Esophagus (tissue), 2 donors: Measurements from ENCODE around the gene PTCHD4. TPM values are rescaled to one million over a fixed set of nuclear protein-coding genes. Genes with fewer than 3 reads are reported as not detected.
"Not testable (repeated sequence)": the region's sequence is repeated elsewhere in the genome, so short reads cannot be mapped to it uniquely, and the experiment has no call there.

Experiments used
- H3K27ac ChIP-seq, 2 donors: one replicate each; pipeline ENCODE4 v1.5.1; 2013; ENCODE audit warnings: low read depth in 2 of 2, mild to moderate bottlenecking in 2 of 2, inconsistent platforms in 1 of 2, low read length in 1 of 2, moderate library complexity in 1 of 2
- H3K27me3 ChIP-seq, 2 donors: one replicate each; pipeline ENCODE4 v1.6.1; 2013; ENCODE audit warnings: low read length in 2 of 2, control low read depth in 1 of 2, mild to moderate bottlenecking in 1 of 2; ENCODE audit not compliant: insufficient read depth in 2 of 2, control insufficient read depth in 1 of 2
- H3K36me3 ChIP-seq, 2 donors: one replicate each; pipeline ENCODE4 v1.6.1; 2013; ENCODE audit warnings: low read length in 1 of 2; ENCODE audit not compliant: control insufficient read depth in 2 of 2, insufficient read depth in 2 of 2
- H3K4me1 ChIP-seq, 2 donors: one replicate each; pipeline ENCODE4 v1.6.1; 2013; ENCODE audit warnings: low read length in 1 of 2; ENCODE audit not compliant: control insufficient read depth in 2 of 2, insufficient read depth in 2 of 2
- H3K4me3 ChIP-seq, 2 donors: one replicate each; pipeline ENCODE4 v1.5.1; 2013; ENCODE audit warnings: low read length in 2 of 2, mild to moderate bottlenecking in 2 of 2, low read depth in 1 of 2, moderate library complexity in 1 of 2
- H3K9me3 ChIP-seq, 2 donors: one replicate each; pipeline ENCODE4 v1.6.1; 2013; ENCODE audit warnings: mild to moderate bottlenecking in 2 of 2, low read depth in 1 of 2, low read length in 1 of 2, moderate library complexity in 1 of 2; ENCODE audit not compliant: control insufficient read depth in 2 of 2, insufficient read depth in 1 of 2
- WGBS, 2 donors: extraction: QIAGEN DNeasy Blood & Tissue Kit; methylation state at CpG; one replicate each; pipeline ENCODE4 v1.1.7; 2013; 5-methylcytosine and 5-hydroxymethylcytosine counted together
- polyA plus RNA-seq, 2 donors: library from polyadenylated mRNA; stranded (reverse); fragments of 200-250 nt; gene quantifications; one replicate each; pipeline ENCODE4 v1.2.3, GENCODE V29; 2013
- donor health status: healthy with polysubstance abuse.
- donor health status: Bipolar disorder and iron deficiency.

The PTCHD4 gene
- polyA plus RNA-seq, 2 donors, result 0.01 TPM; not detected in 1

DNA sequence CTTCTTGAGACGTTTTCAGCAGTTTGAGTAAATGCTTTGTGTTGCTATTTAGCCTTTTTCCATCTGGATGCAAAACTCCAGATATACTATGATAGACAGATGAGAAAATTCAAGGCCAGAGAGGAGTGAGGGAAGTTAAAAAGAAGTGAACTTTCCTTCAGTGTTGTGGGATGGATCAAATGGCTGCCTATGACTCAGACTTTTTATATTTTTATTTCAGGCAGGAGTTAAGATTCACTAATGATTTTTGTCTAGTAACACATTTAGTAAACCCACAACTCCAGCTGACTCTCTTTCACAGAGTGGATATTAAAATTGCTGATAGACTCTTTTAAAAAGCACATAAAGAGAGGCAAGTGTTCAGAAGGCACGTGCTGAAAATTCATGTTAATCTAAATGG is 23.2 kb upstream of the PTCHD4 start:
- Histone ChIP-seq H3K36me3 (no peaks in the 10 kb centered on the region), H3K27me3 (no peaks in the 10 kb centered on the region), H3K4me1 (no peaks in the 10 kb centered on the region), H3K9me3 (no peaks in the 10 kb centered on the region), H3K4me3 (no peak overlapping the region), H3K27ac (no peak overlapping the region)
- 36 to 44% methylated on average over 2 of the region's 2 CpGs for WGBS, 2 donors

DNA sequence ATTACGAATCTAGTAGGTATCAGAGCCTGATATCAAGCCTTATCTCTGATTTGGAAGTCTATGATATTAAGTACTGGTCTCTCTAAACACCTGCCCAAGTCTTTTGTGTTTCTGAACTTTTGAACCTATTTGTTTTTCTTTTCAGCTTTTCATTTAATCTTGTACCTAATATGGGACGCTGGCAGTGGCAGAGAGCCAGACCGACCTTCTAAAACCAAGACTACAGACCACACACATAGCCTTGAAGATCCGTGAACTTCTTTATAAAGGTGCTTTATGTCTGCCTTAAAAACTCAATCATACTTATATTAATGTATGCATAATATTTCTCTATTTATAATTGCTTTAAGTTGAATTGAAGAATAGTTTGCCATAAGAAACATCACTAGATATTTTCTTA is 12.6 kb upstream of the PTCHD4 start:
- 43 to 46% methylated on average over 4 of the region's 4 CpGs for WGBS, 2 donors
- H3K27me3 ChIP-seq, result no peaks in the 10 kb centered on the region
- H3K36me3 ChIP-seq, result no peaks in the 10 kb centered on the region
- no peaks in the 10 kb centered on the region for H3K4me1 ChIP-seq
- H3K27ac ChIP-seq, result no peak overlapping the region
- no peak overlapping the region for H3K4me3 ChIP-seq
- H3K9me3 ChIP-seq, result no peaks in the 10 kb centered on the region

- H3K4me3 ChIP-seq, H3K27ac ChIP-seq, H3K4me1 ChIP-seq, H3K36me3 ChIP-seq, H3K9me3 ChIP-seq, H3K27me3 ChIP-seq: not testable (repeated sequence)
- 81 to 83% methylated on average over 1 of the region's 1 CpG for WGBS, 2 donors
Observed at GRCh38 chr6:48121983-48122749, 11.2 kb upstream of the PTCHD4 start.

GRCh38 chr6:48116699-48117645 is 6.0 kb upstream of the PTCHD4 start:
- Histone ChIP-seq H3K4me3 (no peak overlapping the region), H3K9me3 (no peaks in the 10 kb centered on the region), H3K27ac (no peak overlapping the region), H3K4me1 (no peaks in the 10 kb centered on the region), H3K36me3 (no peaks in the 10 kb centered on the region), H3K27me3 (peaks cover 0 to 2% of the 10 kb centered on the region in 2 donors)
- WGBS, 2 donors, result 86 to 91% methylated on average over 3 of the region's 3 CpGs

DNA sequence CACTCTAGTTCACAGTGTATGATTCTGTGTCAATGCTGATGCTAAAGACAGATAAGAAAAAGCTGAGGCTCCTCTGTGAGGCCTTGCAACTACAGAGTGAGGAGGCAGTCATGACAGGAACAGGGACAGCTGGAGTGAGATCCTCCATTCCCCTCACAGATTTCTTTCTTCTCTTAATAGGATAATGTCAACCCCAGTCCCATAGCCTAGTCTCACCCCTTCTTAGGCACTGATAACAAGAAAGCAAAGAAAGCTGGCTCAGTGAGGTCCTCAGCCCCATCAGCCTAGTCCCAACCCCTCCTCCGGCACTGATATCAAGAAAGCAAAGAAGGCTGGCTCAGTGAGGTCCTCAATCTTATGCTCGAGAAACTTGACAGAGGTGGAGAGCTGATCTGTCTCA is 2.1 kb upstream of the PTCHD4 start:
- no peaks in the 10 kb centered on the region for H3K9me3 ChIP-seq
- 83 to 85% methylated on average over 2 of the region's 2 CpGs for WGBS, 2 donors
- H3K4me1 ChIP-seq, result no peaks in the 10 kb centered on the region
- H3K36me3 ChIP-seq, result no peaks in the 10 kb centered on the region
- H3K27me3 ChIP-seq, result peaks cover 0 to 2% of the 10 kb centered on the region in 2 donors
- H3K27ac ChIP-seq, result no peak overlapping the region
- H3K4me3 ChIP-seq, result no peak overlapping the region

DNA sequence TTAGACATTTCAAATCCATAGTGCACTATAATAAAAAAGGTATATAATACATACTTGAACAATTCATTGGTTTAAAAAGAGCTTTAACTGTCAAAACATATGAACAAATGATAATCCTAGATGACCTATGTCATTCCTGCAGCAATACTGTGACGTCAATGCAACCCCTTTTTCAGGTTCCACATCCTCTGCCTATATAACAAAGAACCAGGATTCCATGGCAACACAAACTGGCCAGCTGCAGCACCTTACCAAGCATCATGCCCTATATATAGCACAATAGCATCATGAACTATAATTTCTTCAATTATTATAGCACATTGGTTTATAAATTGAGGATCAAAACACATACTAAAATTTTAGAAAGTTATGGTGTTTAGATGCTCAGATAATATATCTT is 578 bp upstream of the PTCHD4 start:
- Histone ChIP-seq H3K36me3 (no peaks in the 10 kb centered on the region), H3K4me3 (no peak overlapping the region), H3K9me3 (no peaks in the 10 kb centered on the region), H3K27ac (no peak overlapping the region), H3K4me1 (no peaks in the 10 kb centered on the region), H3K27me3 (peaks cover 0 to 2% of the 10 kb centered on the region in 2 donors)
- WGBS, 2 donors, result 31 to 34% methylated on average over 1 of the region's 1 CpG

DNA sequence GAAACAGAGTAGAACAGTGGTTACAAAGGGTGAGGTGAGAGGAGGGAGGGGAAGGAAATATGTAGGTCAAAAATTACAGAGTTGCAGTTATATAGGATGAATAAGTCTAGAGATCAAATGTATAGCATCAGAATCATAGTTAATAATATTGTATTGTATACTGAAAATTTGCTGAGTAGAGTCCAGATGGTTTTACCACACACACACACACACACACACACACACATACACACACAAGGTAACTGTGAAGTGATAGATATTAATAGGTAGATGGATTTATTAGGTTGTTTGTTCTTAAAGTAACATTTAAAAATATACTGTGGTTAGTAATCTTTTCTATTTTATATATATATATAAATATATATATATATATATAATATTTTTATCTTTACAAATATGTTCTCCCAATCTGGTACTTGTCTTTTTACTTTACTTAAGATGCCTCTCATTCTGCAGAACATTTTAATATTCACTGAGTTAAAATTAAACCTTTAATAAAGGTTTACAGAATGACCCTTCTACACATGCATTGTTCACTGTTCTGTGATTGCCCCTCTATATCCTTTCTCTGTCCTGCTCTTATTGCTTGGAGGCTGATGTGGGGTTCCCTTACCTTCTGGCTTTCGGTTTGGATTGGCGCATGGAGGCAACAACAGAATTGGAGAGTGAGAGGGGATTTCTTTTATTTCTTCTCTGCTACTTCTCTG is 408 bp downstream of the PTCHD4 start:
- no peaks in the 10 kb centered on the region for H3K9me3 ChIP-seq
- 83 to 92% methylated on average over 2 of the region's 2 CpGs for WGBS, 2 donors
- H3K27ac ChIP-seq, result no peak overlapping the region
- H3K4me3 ChIP-seq, result no peak overlapping the region
- H3K4me1 ChIP-seq, result no peaks in the 10 kb centered on the region
- H3K36me3 ChIP-seq, result no peaks in the 10 kb centered on the region
- peaks cover 0 to 2% of the 10 kb centered on the region in 2 donors for H3K27me3 ChIP-seq

DNA sequence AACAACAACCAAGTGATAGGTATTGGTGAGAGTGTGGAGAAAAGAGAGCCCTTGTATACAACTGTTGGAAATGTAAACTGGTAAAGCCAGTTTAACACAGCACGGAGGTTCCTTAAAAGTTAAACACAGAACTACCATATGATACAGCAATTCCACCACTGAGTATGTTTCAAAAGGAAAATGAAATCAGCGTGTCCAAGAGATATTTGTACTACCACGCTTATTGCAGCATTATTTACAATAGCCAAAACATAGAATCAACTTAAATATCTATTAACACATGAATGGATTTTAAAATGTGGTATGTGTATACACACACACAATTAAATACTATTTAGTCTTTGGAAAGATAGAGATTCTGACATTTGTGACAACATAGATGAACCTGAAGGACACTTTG is 1.1 kb downstream of the PTCHD4 start:
- Histone ChIP-seq H3K36me3 (no peaks in the 10 kb centered on the region), H3K4me1 (no peaks in the 10 kb centered on the region)
- WGBS, 2 donors, result 36 to 37% methylated on average over 3 of the region's 3 CpGs

DNA sequence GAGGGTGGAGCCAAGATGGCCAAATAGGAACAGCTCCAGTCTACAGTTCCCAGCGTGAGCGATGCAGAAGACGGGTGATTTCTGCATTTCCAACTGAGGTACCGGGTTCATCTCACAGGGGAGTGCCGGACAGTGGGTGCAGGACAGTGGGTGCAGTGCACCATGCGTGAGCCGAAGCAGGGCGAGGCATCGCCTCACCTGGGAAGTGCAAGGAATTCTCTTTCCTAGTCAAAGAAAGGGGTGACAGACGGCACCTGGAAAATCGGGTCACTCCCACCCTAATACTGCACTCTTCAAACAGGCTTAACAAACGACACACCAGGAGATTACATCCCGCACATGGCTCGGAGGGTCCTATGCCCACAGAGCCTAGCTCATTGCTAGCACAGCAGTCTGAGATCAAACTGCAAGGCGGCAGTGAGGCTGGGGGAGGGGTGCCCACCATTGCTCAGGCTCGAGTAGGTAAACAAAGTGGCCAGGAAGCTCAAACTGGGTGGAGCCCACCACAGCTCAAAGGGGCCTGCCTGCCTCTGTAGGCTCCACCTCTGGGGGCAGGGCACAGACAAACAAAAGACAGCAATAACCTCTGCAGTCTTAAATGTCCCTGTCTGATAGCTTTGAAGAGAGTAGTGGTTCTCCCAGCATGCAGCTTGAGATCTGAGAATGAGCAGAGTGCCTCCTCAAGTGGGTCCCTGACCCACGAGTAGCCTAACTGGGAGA is 8.4 kb downstream of the PTCHD4 start:
- H3K27me3 ChIP-seq, H3K4me1 ChIP-seq, H3K9me3 ChIP-seq, H3K4me3 ChIP-seq, H3K36me3 ChIP-seq, H3K27ac ChIP-seq: not testable (repeated sequence)
- WGBS, 2 donors, result 86 to 91% methylated on average over 17 of the region's 17 CpGs

More for the DNA sequence above, 1.1 kb downstream of the PTCHD4 start:
- H3K27ac ChIP-seq, result no peak overlapping the region
- H3K4me3 ChIP-seq, result no peak overlapping the region
- no peaks in the 10 kb centered on the region for H3K9me3 ChIP-seq
- peaks cover 0 to 2% of the 10 kb centered on the region in 2 donors for H3K27me3 ChIP-seq
